ENCODE measurements around the gene PITPNM1. TPM values are rescaled to one million over a fixed set of nuclear protein-coding genes. Genes with fewer than 3 reads are reported as not detected.

Gene PITPNM1
- total RNA-seq, 1 donor from 2014 or later, result 40.5 TPM

DNA sequence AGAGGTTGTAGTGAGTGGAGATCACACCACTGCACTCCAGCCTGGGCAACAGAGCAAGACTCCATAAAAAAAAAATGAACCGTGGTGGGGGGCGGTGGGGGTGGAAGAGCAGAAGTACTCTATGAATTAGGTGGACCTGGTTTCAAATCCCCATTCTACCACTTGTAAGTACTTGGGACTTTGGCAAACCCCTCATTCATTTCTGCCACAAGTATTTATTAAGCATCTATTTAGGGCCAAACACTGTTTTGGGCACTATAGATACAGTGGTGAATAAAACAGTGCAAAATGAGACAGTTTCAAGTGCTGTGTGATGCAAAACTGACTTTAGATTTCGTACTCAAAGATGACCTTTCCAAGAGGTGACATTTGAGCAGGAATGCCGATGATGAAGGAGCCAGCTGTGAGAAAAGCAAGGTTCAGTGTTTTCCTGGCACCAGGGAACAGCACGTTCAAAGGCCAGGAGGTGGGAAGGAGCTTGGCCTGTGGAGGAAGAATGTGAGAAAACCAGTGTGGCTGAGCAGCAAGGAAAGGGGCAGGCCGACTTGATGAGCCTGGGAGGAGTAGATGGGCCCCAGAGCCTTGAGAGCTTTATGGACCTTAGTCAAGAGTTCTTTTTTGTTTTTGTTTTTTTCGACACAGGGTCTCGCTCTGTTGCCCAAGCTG, 34.7 kb downstream of the PITPNM1 start:
- DNase-seq (ENCODE audit: low spot score), result no peak
- no peaks in the 10 kb centered on the region for H3K27me3 Mint-ChIP-seq (ENCODE audit: low read depth)
- no peak overlapping the region for H3K4me3 Mint-ChIP-seq (ENCODE audit: unreplicated experiment)

DNA sequence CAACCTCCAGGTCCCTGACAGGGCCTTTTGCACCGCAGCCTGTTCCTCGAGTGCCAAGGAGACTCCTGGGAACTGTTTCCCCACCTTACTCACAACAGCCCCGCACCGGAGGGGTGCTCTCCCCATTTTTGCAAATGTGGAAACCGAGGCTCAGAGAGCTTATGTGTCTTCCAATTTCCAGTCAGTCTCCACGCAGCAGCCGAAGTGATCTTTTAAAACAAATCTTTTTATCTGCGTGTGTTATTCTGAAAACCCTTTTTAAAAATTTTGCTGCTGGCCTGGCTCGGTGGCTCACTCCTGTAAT, 35.7 kb downstream of the PITPNM1 start:
- H3K9me3 Mint-ChIP-seq (ENCODE audit: low read depth), result no peaks in the 10 kb centered on the region
- TF ChIP-seq, protein P1, sequence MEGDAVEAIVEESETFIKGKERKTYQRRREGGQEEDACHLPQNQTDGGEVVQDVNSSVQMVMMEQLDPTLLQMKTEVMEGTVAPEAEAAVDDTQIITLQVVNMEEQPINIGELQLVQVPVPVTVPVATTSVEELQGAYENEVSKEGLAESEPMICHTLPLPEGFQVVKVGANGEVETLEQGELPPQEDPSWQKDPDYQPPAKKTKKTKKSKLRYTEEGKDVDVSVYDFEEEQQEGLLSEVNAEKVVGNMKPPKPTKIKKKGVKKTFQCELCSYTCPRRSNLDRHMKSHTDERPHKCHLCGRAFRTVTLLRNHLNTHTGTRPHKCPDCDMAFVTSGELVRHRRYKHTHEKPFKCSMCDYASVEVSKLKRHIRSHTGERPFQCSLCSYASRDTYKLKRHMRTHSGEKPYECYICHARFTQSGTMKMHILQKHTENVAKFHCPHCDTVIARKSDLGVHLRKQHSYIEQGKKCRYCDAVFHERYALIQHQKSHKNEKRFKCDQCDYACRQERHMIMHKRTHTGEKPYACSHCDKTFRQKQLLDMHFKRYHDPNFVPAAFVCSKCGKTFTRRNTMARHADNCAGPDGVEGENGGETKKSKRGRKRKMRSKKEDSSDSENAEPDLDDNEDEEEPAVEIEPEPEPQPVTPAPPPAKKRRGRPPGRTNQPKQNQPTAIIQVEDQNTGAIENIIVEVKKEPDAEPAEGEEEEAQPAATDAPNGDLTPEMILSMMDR (IDR thresholded peaks at IDR 0.05), result peak; percentile 43
- peaks cover 26% of the 10 kb centered on the region for H3K4me1 Mint-ChIP-seq (ENCODE audit: low read depth)
- no peaks in the 10 kb centered on the region for H3K36me3 Mint-ChIP-seq (ENCODE audit: low read depth)
- peak overlapping the region; percentile 72 for H3K4me3 Mint-ChIP-seq (ENCODE audit: unreplicated experiment)
- DNase-seq (ENCODE audit: low spot score), result no peak
- peak overlapping the region; percentile 68 for H3K27ac Mint-ChIP-seq (ENCODE audit: unreplicated experiment)
- no peaks in the 10 kb centered on the region for H3K27me3 Mint-ChIP-seq (ENCODE audit: low read depth)

More for the DNA sequence above, 34.7 kb downstream of the PITPNM1 start:
- peaks cover 22% of the 10 kb centered on the region for H3K4me1 Mint-ChIP-seq (ENCODE audit: low read depth)
- no peak overlapping the region for H3K27ac Mint-ChIP-seq (ENCODE audit: unreplicated experiment)
- no peaks in the 10 kb centered on the region for H3K36me3 Mint-ChIP-seq (ENCODE audit: low read depth)
- TF ChIP-seq, protein P1 (IDR thresholded peaks at IDR 0.05), result no peak
- H3K9me3 Mint-ChIP-seq (ENCODE audit: low read depth), result no peaks in the 10 kb centered on the region

DNA sequence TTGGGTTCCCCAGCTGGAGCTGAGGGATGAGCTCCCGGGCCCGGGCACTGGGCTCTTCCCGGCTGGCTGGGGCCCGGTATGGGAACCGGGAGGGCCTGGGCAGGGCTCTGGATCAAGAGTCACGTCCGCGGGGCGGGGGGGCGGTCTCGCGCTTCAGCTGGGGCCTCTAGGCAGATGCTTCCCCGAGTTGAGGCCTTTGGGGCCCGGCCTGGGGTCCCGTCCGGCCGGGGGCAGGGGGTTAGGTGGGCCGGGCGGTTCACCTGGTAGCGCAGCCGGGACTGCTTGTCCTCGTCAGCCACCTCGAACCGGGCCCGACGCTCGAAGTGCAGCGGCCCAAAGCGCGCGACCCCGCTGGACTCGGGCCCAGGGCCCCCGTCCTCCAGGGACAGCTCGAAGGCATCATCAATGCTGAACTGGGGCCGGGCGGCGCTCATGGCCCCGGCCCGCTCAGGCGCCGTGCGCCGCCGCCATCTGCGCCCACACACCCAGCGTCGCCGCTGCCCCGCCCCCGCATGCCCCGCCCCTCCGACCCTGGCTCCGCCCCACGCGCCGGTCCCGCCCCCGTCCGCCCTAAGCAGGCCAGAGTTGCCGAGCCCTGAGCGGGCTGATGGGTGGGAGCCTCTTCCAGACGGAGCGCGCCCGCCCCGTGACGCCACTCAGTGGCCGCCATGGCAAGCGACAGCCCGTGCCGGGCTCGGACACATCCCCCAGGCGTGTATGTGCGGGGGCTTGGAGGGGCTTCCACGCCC, 36.2 kb downstream of the PITPNM1 start, which contains the start of gene TMEM134:
Gene TMEM134 (minus strand): TSS at position 493 of the 749 bp plus-strand sequence. CDS start 59 bp downstream, at position 434.
- peak; percentile 98 for DNase-seq (ENCODE audit: low spot score)
- H3K27me3 Mint-ChIP-seq (ENCODE audit: low read depth), result no peaks in the 10 kb centered on the region
- H3K4me3 Mint-ChIP-seq (ENCODE audit: unreplicated experiment), result peak within 1 kb of the TSS; percentile 84
- H3K9me3 Mint-ChIP-seq (ENCODE audit: low read depth), result no peaks in the 10 kb centered on the region
- TF ChIP-seq, protein P1 (IDR thresholded peaks at IDR 0.05), result peak; percentile 69
- peaks cover 31% of the 10 kb centered on the region for H3K4me1 Mint-ChIP-seq (ENCODE audit: low read depth)
- H3K27ac Mint-ChIP-seq (ENCODE audit: unreplicated experiment), result peak within 1 kb of the TSS; percentile 77
- no peaks in the 10 kb centered on the region for H3K36me3 Mint-ChIP-seq (ENCODE audit: low read depth)

DNA sequence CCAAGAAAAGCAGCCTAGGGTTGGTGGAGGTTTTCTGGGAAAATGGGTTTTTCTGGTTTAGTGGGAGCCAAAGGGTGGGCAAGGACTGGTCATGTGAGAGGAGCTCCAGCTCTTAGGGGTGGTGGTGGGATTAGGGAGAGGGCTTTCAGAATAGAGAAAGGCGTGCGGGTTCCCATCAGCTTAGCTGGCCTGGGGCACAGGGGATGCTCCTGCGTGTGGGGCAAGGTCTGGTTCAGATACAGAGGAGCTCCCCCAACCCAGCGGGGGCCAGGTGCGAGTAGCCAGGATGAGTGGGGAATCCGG, 36.8 kb downstream of the PITPNM1 start:
- Mint-ChIP-seq H3K4me3 (ENCODE audit: unreplicated experiment) (peak overlapping the region; percentile 84), H3K4me1 (ENCODE audit: low read depth) (peaks cover 31% of the 10 kb centered on the region), H3K27ac (ENCODE audit: unreplicated experiment) (peak overlapping the region; percentile 77), H3K9me3 (ENCODE audit: low read depth) (no peaks in the 10 kb centered on the region), H3K36me3 (ENCODE audit: low read depth) (no peaks in the 10 kb centered on the region), H3K27me3 (ENCODE audit: low read depth) (no peaks in the 10 kb centered on the region)
- TF ChIP-seq, protein P1 (IDR thresholded peaks at IDR 0.05), result no peak
- DNase-seq (ENCODE audit: low spot score), result no peak

DNA sequence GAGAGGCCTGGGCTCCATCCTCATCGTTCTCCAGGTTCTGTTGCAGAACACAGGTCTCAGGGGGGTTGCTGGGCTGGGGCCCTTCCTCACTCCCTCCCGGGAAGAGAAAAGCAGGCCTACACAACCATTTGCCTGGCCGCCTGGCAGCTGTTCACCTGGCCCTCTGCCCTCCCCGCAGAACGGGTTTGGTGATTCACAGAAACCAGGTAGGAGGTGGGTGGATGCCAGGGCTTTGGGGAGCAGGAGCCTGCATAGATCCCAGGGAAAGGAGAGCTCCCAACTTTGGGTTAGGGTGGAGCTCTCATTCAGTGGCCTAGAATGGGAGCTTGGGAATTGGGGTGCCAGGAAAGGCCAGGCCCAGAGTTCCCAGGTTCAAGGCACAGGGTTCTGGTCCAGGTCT, 37.1 kb downstream of the PITPNM1 start:
- DNase-seq (ENCODE audit: low spot score), result no peak
- Mint-ChIP-seq H3K36me3 (ENCODE audit: low read depth) (no peaks in the 10 kb centered on the region), H3K4me1 (ENCODE audit: low read depth) (peaks cover 31% of the 10 kb centered on the region), H3K4me3 (ENCODE audit: unreplicated experiment) (peak overlapping the region; percentile 84), H3K27ac (ENCODE audit: unreplicated experiment) (peak overlapping the region; percentile 77), H3K27me3 (ENCODE audit: low read depth) (no peaks in the 10 kb centered on the region), H3K9me3 (ENCODE audit: low read depth) (no peaks in the 10 kb centered on the region)
- TF ChIP-seq, protein P1 (IDR thresholded peaks at IDR 0.05), result no peak

Measured in chondrocyte (in vitro differentiated cells).